Forelimb muscle (tissue), 1 donor: ENCODE measurements around the gene C1QA. TPM values are rescaled to one million over a fixed set of nuclear protein-coding genes. Genes with fewer than 3 reads are reported as not detected.
"Not testable (repeated sequence)": the region's sequence is repeated elsewhere in the genome, so short reads cannot be mapped to it uniquely, and the experiment has no call there.

Experiments used
- DNase-seq: peaks from one replicate; pipeline ENCODE4 v3.0.0-alpha.2; 2013; ENCODE audit warnings: low read depth
- polyA plus RNA-seq: library from polyadenylated mRNA; unstranded; fragments of 120-200 nt; gene quantifications from one replicate; pipeline ENCODE4 v1.2.1, GENCODE V29; 2013; ENCODE audit not compliant: insufficient read length

Gene C1QA
- polyA plus RNA-seq, 1 donor: 22.2 TPM

- no peak for DNase-seq
Measured at GRCh38 chr1:22641247-22641646, 4.8 kb downstream of the C1QA start.

GRCh38 chr1:22641906-22642636, 5.6 kb downstream of the C1QA start:
- no peak for DNase-seq

- DNase-seq: no peak
Measured at GRCh38 chr1:22643381-22643780, 7.0 kb downstream of the C1QA start, which contains the start of gene C1QC. TSS of gene C1QC (plus strand) at chr1:22643633. CDS start at chr1:22644024, 391 bp downstream.

DNA sequence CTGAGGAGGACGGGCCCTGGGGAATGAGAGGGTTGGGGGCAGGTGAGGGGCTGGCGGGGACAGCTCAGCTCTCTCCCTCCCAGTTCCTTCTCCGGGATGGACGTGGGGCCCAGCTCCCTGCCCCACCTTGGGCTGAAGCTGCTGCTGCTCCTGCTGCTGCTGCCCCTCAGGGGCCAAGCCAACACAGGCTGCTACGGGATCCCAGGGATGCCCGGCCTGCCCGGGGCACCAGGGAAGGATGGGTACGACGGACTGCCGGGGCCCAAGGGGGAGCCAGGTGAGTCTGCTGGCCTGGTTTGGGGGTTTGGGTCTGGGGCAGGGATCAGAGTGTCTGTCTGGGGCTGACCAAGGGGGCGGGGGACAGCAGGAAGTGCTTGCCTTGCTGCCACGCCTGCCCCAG, 7.5 kb downstream of the C1QA start:
- no peak for DNase-seq

DNA sequence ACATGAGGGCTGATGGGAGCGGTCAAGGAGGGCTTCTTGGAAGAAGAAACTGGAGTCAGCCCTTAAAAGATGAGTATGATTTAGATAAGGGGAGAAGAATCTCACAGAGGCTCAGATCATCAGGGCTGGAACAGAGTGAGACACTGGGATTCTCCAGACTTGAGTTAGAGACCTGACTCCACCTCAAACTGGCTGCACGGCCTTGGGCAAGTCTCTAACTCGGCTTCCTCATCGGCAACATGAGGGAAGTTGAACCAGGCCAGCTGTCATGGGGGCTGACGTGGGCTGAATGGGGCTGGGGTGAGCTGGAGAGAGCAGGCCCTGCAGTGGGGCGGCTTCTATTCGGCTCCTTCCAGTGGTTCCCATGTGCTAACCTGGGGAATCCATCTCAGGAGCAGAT, 9.5 kb downstream of the C1QA start:
- no peak for DNase-seq

- no peak for DNase-seq
Measured at GRCh38 chr1:22646384-22646783, 10.0 kb downstream of the C1QA start.

GRCh38 chr1:22650089-22650693, 13.8 kb downstream of the C1QA start:
- DNase-seq: no peak

DNA sequence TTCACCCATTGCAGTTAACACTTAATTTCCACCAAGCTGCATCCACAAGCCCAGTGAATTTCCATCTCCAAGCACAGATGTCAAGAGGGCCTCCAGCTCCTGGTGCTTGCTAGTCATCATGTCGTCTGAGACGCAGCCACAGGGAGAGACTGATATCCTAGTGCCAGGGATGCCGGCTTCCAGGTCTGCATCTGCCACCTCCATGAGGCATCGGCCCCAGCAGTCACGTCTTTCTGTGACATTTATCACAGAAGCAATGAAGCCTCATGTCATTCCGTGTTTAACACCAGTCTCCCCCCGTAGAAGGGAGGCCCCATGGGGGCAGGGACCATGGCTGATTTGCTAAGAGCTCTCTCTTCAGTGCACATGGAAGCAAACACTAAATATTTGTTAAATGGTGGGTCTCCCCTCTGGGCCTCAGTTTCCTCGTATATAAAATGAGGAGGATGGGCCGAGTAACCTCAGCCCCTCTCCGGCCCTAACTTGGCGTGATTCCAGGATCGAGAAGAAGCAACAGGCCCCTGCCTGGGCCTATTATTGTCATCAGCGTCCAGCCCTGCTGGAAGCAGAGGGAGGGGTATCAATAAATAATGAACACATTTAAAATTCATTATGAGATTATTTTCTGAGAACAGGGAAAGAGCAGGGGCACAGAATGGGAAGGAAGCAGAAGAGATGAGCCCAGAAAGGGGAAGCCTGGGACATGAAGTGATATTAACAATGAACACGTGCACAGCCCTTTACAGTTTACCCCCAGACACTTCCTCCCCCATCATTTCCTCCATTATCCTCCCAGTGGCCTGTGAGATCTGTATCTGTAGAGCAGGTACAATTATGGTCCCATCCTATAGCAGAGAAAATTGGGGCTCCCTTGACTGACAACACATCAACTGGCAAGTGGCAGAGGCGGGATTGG, 15.8 kb downstream of the C1QA start:
- no peak for DNase-seq

GRCh38 chr1:22652881-22653316, 16.5 kb downstream of the C1QA start, which contains the start of gene C1QB:
TSS of gene C1QB (plus strand) at chr1:22653236. CDS start at chr1:22659463, 6,227 bp downstream.
- no peak for DNase-seq

DNA sequence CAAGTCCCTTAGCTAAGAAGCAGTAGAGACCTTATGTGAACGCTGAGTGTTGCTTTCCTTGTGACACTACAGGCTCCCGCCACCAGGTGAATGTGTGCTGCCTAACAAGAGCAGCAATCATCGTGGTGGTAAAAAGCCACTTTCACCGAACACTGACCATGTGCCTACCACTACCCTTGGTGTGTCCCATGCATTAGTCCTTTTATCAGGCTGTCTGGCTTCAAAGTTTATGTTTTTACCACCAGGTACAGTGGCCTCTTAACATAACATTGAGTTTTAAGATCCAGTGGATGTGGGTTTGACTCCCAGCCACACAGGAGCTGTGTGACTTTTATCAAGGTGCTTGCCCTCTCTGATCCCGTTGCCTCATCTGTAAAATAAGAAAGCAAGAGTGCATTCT, 18.3 kb downstream of the C1QA start:
- no peak for DNase-seq

DNA sequence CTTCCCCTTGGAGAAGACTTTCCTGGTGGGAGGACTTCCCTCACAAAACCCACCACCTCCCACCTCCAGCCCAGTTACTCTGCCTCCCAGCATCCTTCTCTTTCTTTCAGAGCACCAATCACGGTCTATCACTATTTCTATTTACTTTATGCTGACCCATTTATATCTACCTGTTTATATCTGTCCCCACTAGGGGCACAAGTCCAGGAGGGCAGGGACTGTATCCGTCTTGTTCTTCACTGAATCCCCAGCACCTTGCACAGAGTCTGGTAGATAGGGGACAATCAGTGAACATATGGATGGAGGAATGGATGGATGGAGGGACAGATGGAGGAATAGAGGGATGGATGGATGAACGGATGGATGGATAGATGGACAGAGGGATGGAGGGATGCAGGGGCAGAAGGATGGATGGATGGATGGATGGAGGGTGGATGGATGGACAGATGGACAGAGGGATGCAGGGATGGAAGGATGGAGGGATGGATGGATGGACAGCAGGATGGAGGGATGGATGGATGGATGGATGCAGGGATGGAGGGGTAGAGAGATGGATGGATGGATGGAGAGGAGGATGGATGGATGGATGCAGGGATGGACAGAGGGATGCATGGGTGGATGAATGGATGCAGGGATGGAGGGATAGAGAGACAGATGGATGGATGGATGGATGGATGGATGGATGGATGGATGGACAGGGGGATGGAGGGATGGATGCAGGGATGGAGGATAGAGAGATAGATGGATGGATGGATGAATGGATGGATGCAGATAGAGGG, 22.1 kb downstream of the C1QA start:
- DNase-seq: no peak

- no peak for DNase-seq
Measured at GRCh38 chr1:22660716-22661241, 24.4 kb downstream of the C1QA start.

DNA sequence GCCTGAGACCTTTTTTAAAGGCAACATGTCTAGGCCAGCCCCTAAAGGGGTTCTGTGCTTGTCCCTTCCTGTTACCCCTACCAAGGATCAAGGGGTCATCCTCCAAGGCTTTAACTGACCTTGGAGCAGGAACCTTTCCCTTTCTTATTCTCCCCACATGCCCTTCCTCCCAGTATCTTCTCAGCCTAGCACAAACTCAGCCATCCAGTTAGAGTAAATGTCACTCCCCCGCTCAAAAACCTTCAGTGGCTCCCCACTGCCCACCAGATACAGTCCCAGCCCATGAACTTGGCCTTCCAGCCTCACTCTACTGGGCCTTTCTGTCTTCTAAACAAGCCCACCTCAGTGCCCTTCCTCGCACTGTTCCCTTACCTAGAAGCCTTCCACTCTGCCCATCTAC, 25.5 kb downstream of the C1QA start:
- DNase-seq: no peak

GRCh38 chr1:22662318-22662717, 25.9 kb downstream of the C1QA start:
- DNase-seq: no peak

- no peak for DNase-seq
Measured at GRCh38 chr1:22662986-22663408, 26.6 kb downstream of the C1QA start.

GRCh38 chr1:22665752-22666151, 29.3 kb downstream of the C1QA start:
- no peak for DNase-seq

GRCh38 chr1:22666412-22666811, 30.0 kb downstream of the C1QA start:
- no peak for DNase-seq

GRCh38 chr1:22668840-22669239, 32.4 kb downstream of the C1QA start:
- DNase-seq: not testable (repeated sequence)

DNA sequence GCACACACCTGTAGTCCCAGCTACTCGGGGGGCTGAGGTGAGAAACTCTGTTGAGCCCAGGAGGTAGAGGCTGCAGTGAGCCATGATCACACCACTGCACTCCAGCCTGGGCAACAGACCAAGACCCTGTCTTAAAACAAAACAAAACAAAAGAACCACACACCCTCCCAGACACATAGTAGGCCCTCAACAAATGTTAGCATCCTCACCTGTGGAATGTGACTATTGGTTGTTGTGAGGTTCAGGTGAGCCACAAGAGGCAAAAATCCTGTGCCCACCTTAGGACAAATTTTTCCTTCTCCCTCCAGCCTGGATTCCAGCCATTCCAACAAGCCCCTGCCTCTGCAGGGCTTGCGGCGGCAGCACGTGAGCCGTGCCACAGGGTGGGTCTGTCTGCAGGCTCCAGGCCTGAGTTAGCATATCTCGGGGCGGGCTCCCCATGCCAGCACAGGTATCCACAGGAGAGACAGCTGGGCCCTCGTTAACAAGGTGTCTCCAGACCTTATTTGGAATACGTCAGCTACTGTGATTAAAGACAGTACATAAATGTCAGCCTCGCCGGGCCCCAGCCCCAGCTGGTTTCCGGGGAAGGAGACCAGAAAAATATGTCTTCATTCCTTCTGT, 34.0 kb downstream of the C1QA start:
- DNase-seq: no peak

- DNase-seq: no peak
Measured at GRCh38 chr1:22671999-22672398, 35.6 kb downstream of the C1QA start.
